Tibial artery (tissue), 4 donors: Measurements from ENCODE around the gene JMJD8.
A peak's percentile ranks its signal among the peaks of the same experiment; 100 is the strongest.

Experiments used
- DNase-seq, 2 donors: peaks; one replicate each; pipeline ENCODE4 v3.0.0-alpha.2; 2019
- H3K27ac ChIP-seq, 2 donors: fragments of 200-600 bp; sonication (generic) in 1 of 2; 1 replicate in 1 of 2; 2 replicates in 1 of 2; pipeline ENCODE4 v1.5.1; 2018 to 2019; ENCODE audit warnings: mild to moderate bottlenecking in 1 of 2
- H3K27me3 ChIP-seq, 2 donors: fragments of 200-600 bp; sonication (generic) in 1 of 2; one replicate each; pipeline versions ENCODE4 v1.5.1 to v1.6.0; 2016 to 2019
- H3K36me3 ChIP-seq, 3 donors: fragments of 200-600 bp; sonication (generic) in 2 of 3; one replicate each; pipeline ENCODE4 v1.5.1; 2016 to 2019; ENCODE audit warnings: mild to moderate bottlenecking in 2 of 3
- H3K4me1 ChIP-seq, 4 donors: fragments of 200-600 bp; sonication (generic) in 2 of 4; 1 replicate in 3 of 4; 2 replicates in 1 of 4; pipeline ENCODE4 v1.5.1; 2016 to 2019
- H3K4me3 ChIP-seq, 2 donors: fragments of 200-600 bp; sonication (generic) in 1 of 2; 1 replicate in 1 of 2; 2 replicates in 1 of 2; pipeline ENCODE4 v1.5.1; 2018 to 2019; ENCODE audit warnings: mild to moderate bottlenecking in 2 of 2
- H3K9me3 ChIP-seq, 3 donors: fragments of 200-600 bp; sonication (generic) in 1 of 3; one replicate each; pipeline ENCODE4 v1.5.1; 2016 to 2019
- CTCF ChIP-seq, 2 experiments: fragments of 200-600 bp in 1 of 2; fragments of 450-650 bp in 1 of 2; IDR thresholded peaks; one replicate each; pipeline ENCODE4 v1.5.1; 2017 to 2019; ENCODE audit warnings: antibody characterized with exemption in 2 of 2, mild to moderate bottlenecking in 1 of 2, moderate library complexity in 1 of 2
- intact Hi-C: fragments of 100-400 bp; cut with DNase I; formaldehyde crosslinking; loops from one replicate; pipeline ENCODE4 v1.15.0; 2023; ENCODE audit warnings: low total_unique reads

The JMJD8 gene

GRCh38 chr16:730666-731509 lies 46.8 kb upstream of the JMJD8 start:
- peaks cover 18 to 67% (median 39%) of the 10 kb centered on the region in 3 donors for H3K36me3 ChIP-seq
- no peak for TF ChIP-seq CTCF (IDR thresholded peaks at IDR 0.05)
- H3K27ac ChIP-seq, result no peak overlapping the region
- H3K4me1 ChIP-seq, result peaks cover 0 to 31% (median 29%) of the 10 kb centered on the region in 4 donors
- H3K9me3 ChIP-seq, result no peaks in the 10 kb centered on the region
- no peak for DNase-seq
- H3K4me3 ChIP-seq, result no peak overlapping the region
- H3K27me3 ChIP-seq, result peaks cover 0 to 35% of the 10 kb centered on the region in 2 donors
- intact Hi-C loops, result loop anchor here (10.0 kb wide), 1 partner anchor 1494 kb away; the partner anchor contains the start of gene E4F1

- intact Hi-C loops, result loop anchor here (10.0 kb wide), 1 partner anchor 1495 kb away; the partner anchor contains the start of gene E4F1
- no peak for TF ChIP-seq CTCF (IDR thresholded peaks at IDR 0.05)
- peaks cover 0 to 44% of the 10 kb centered on the region in 2 donors for H3K27me3 ChIP-seq
- H3K4me3 ChIP-seq, result no peak overlapping the region
- H3K36me3 ChIP-seq, result peaks cover 14 to 58% (median 30%) of the 10 kb centered on the region in 3 donors
- no peaks in the 10 kb centered on the region for H3K9me3 ChIP-seq
- DNase-seq, result no peak
- H3K4me1 ChIP-seq, result peaks cover 0 to 31% (median 29%) of the 10 kb centered on the region in 4 donors
- H3K27ac ChIP-seq, result no peak overlapping the region
Observed at GRCh38 chr16:729768-730665, 45.9 kb upstream of the JMJD8 start.

GRCh38 chr16:728890-729744 lies 45.0 kb upstream of the JMJD8 start:
- TF ChIP-seq CTCF (IDR thresholded peaks at IDR 0.05), result no peak
- Histone ChIP-seq H3K9me3 (no peaks in the 10 kb centered on the region), H3K4me1 (peaks cover 0 to 31% (median 29%) of the 10 kb centered on the region in 4 donors), H3K4me3 (peak overlapping the region in 1 of 2 donors; percentile 44), H3K36me3 (peaks cover 14 to 49% (median 21%) of the 10 kb centered on the region in 3 donors), H3K27me3 (peaks cover 0 to 45% of the 10 kb centered on the region in 2 donors), H3K27ac (no peak overlapping the region)
- intact Hi-C loops, result no loop called here
- no peak for DNase-seq

GRCh38 chr16:728131-728889 lies 44.2 kb upstream of the JMJD8 start:
- peak in 1 of 2 donors; percentile 49 for DNase-seq
- no peak for TF ChIP-seq CTCF (IDR thresholded peaks at IDR 0.05)
- H3K27ac ChIP-seq, result no peak overlapping the region
- peak overlapping the region; percentile 39 to 44 for H3K4me3 ChIP-seq
- H3K27me3 ChIP-seq, result peaks cover 0 to 45% of the 10 kb centered on the region in 2 donors
- no peaks in the 10 kb centered on the region for H3K9me3 ChIP-seq
- peaks cover 6 to 41% (median 13%) of the 10 kb centered on the region in 3 donors for H3K36me3 ChIP-seq
- peaks cover 0 to 31% (median 29%) of the 10 kb centered on the region in 4 donors for H3K4me1 ChIP-seq
- intact Hi-C loops, result no loop called here
